AG09319 (cell line): Measurements from ENCODE around the gene THSD4.

ENCODE experiments used
- DNase-seq: peaks from one replicate; pipeline ENCODE4 v3.0.0-alpha.2; 2010; ENCODE audit warnings: low read depth; ENCODE audit errors: extremely low read depth
- CTCF ChIP-seq: IDR thresholded peaks from 2 replicates; pipeline ENCODE4 v1.5.1; 2011; ENCODE audit warnings: low read depth, mild to moderate bottlenecking, inconsistent platforms, low read length, moderate library complexity

THSD4 gene

GRCh38 chr15:71224024-71224423, 108.8 kb downstream of the THSD4 start:
- no peak for TF ChIP-seq CTCF
- DNase-seq: no peak

- TF ChIP-seq CTCF: no peak
- DNase-seq: no peak
Measured at GRCh38 chr15:71225851-71226250, 110.6 kb downstream of the THSD4 start.

GRCh38 chr15:71226536-71227455, 111.5 kb downstream of the THSD4 start:
- TF ChIP-seq CTCF: no peak; the same call in 1 of the 2 replicates
- no peak for DNase-seq

- TF ChIP-seq CTCF: no peak
- no peak for DNase-seq
Measured at GRCh38 chr15:71228403-71228802, 113.1 kb downstream of the THSD4 start.

- TF ChIP-seq CTCF: no peak
- DNase-seq: no peak
Measured at GRCh38 chr15:71230303-71230702, 115.0 kb downstream of the THSD4 start.

- DNase-seq: no peak
- TF ChIP-seq CTCF: no peak
Measured at GRCh38 chr15:71231758-71232157, 116.5 kb downstream of the THSD4 start.

- no peak for DNase-seq
- no peak for TF ChIP-seq CTCF
Measured at GRCh38 chr15:71232411-71232810, 117.1 kb downstream of the THSD4 start.
